A549 (cell line): ENCODE results near the gene NIT1. TPM values are rescaled to one million over a fixed set of nuclear protein-coding genes. Genes with fewer than 3 reads are reported as not detected.

Experiments
- ATAC-seq, 2 experiments: fragments of 200-7000 bp in 1 of 2; fragments of >200 bp in 1 of 2; cut with Nextera tagmentation in 1 of 2; cut with Tn5 transposase in 1 of 2; 3 replicates each; pipeline versions ENCODE4 v1.8.0 to v1.9.1; 2018 to 2020; ENCODE audit warnings: mild to moderate bottlenecking in 1 of 2, moderate library complexity in 1 of 2
- CTCF ChIA-PET: fragments of 300-600 bp; sonication (Branson Sonifier 250); formaldehyde crosslinking; extraction: SDS; loops from one replicate; lab custom pipeline; 2021; ENCODE audit warnings: antibody characterized with exemption, inconsistent platforms; lab: Yijun Ruan, JAX
- POLR2A ChIA-PET: fragments of 350-600 bp; formaldehyde crosslinking; extraction: SDS; loops from one replicate; lab custom pipeline; 2021; ENCODE audit warnings: antibody characterized with exemption, inconsistent platforms; lab: Yijun Ruan, JAX
- DNase-seq, 2 experiments: peaks; one replicate each; pipeline versions ENCODE4 v3.0.0 to v3.0.0-alpha.2; 2011 to 2016; ENCODE audit warnings: low read depth in 1 of 2, low spot score in 1 of 2
- FAIRE-seq: peaks from 2 replicates; lab custom pipeline; 2011; peaks lifted over from hg19 to GRCh38; lab: Jason Lieb, UNC
- H3K27ac ChIP-seq, 2 experiments: fragments of >200 bp; sonication (Bioruptor Twin); formaldehyde crosslinking; 3 replicates each; pipeline ENCODE4 v1.5.1; 2016 to 2017
- H3K4me1 ChIP-seq: fragments of >200 bp; sonication (Bioruptor Twin); formaldehyde crosslinking; 3 replicates; pipeline ENCODE4 v1.6.1; 2016
- H3K4me2 ChIP-seq: fragments of >200 bp; sonication (Bioruptor Twin); formaldehyde crosslinking; 3 replicates; pipeline ENCODE4 v1.6.1; 2016
- H3K4me3 ChIP-seq: fragments of >200 bp; sonication (Bioruptor Twin); formaldehyde crosslinking; 3 replicates; pipeline ENCODE4 v1.5.1; 2016
- H3K9me3 ChIP-seq: fragments of >200 bp; sonication (Bioruptor Twin); formaldehyde crosslinking; 3 replicates; pipeline ENCODE4 v1.6.1; 2016
- ATOH8 ChIP-seq: fragments of 250-450 bp; sonication (Bioruptor Pico); IDR thresholded peaks from 2 replicates; pipeline ENCODE4 v1.5.0; 2020; ENCODE audit warnings: low read depth, mild to moderate bottlenecking, moderate library complexity
- CBX2 ChIP-seq: fragments of 200-600 bp; sonication (generic); IDR thresholded peaks from 2 replicates; pipeline ENCODE4 v1.6.1; 2016; ENCODE audit warnings: low read depth, mild to moderate bottlenecking, borderline replicate concordance
- CBX8 ChIP-seq: fragments of 200-600 bp; sonication (generic); IDR thresholded peaks from 2 replicates; pipeline ENCODE4 v1.6.1; 2016
- CEBPB ChIP-seq, 2 experiments: fragments of >200 bp in 1 of 2; sonication (Bioruptor Twin) in 1 of 2; formaldehyde crosslinking in 1 of 2; IDR thresholded peaks; 2 replicates each; pipeline ENCODE4 v1.6.1; 2012 to 2016
- FOSB ChIP-seq: fragments of 250-450 bp; sonication (Bioruptor Pico); IDR thresholded peaks from 2 replicates; pipeline ENCODE4 v1.5.0; 2020; ENCODE audit warnings: mild to moderate bottlenecking, moderate library complexity
- FOSL2 ChIP-seq, 2 experiments: fragments of 450-650 bp in 1 of 2; fragments of >200 bp in 1 of 2; sonication (Bioruptor Twin) in 1 of 2; formaldehyde crosslinking; IDR thresholded peaks; 2 replicates each; pipeline versions ENCODE4 v1.5.0 to v1.6.1; 2016 to 2020; ENCODE audit warnings: mild to moderate bottlenecking in 1 of 2, moderate library complexity in 1 of 2
- GATA3 ChIP-seq: IDR thresholded peaks from 2 replicates; pipeline ENCODE4 v1.6.1; 2012; ENCODE audit warnings: borderline replicate concordance
- HOXB13 ChIP-seq: fragments of 250-450 bp; sonication (Bioruptor Pico); IDR thresholded peaks from 2 replicates; pipeline ENCODE4 v1.5.0; 2020; ENCODE audit warnings: low read depth, mild to moderate bottlenecking, moderate library complexity
- JUNB ChIP-seq: fragments of >200 bp; sonication (Bioruptor Twin); formaldehyde crosslinking; IDR thresholded peaks from 2 replicates; pipeline ENCODE4 v1.6.1; 2016
- KDM5A ChIP-seq: fragments of 200-600 bp; sonication (generic); IDR thresholded peaks from 2 replicates; pipeline ENCODE4 v1.6.1; 2016; ENCODE audit warnings: antibody characterized with exemption, mild to moderate bottlenecking
- MYC ChIP-seq: IDR thresholded peaks from 2 replicates; pipeline ENCODE4 v1.6.1; 2012; ENCODE audit warnings: mild to moderate bottlenecking, inconsistent platforms, low read length, improper control_type of control experiment, borderline replicate concordance
- NFE2L2 ChIP-seq: fragments of 150-350 bp; conservative IDR thresholded peaks from 2 replicates; pipeline ENCODE4 v1.6.1; 2014; ENCODE audit warnings: low read length
- NPAS2 ChIP-seq: fragments of 250-450 bp; sonication (Bioruptor Pico); IDR thresholded peaks from 2 replicates; pipeline ENCODE4 v1.8.0; 2022; ENCODE audit warnings: mild to moderate bottlenecking, moderate library complexity, borderline replicate concordance
- NR3C1 ChIP-seq: fragments of >200 bp; sonication (Bioruptor Twin); formaldehyde crosslinking; IDR thresholded peaks from 3 replicates; pipeline ENCODE4 v1.6.1; 2017
- POLR2A ChIP-seq: IDR thresholded peaks from 2 replicates; pipeline ENCODE4 v1.6.1; 2012; ENCODE audit warnings: mild to moderate bottlenecking, low read length
- POLR2AphosphoS2 ChIP-seq: conservative IDR thresholded peaks from 2 replicates; pipeline ENCODE4 v1.6.1; 2012; ENCODE audit warnings: low read length, improper control_type of control experiment, inconsistent platforms
- RAD21 ChIP-seq, 2 experiments: fragments of >200 bp in 1 of 2; sonication (Bioruptor Twin) in 1 of 2; formaldehyde crosslinking in 1 of 2; IDR thresholded peaks in 1 of 2; conservative IDR thresholded peaks in 1 of 2; 2 replicates in 1 of 2; 3 replicates in 1 of 2; pipeline ENCODE4 v1.6.1; 2012 to 2018; ENCODE audit warnings: inconsistent platforms in 1 of 2
- RARB ChIP-seq: fragments of 250-450 bp; sonication (Bioruptor Pico); IDR thresholded peaks from 2 replicates; pipeline ENCODE4 v1.8.0; 2021; ENCODE audit warnings: mild to moderate bottlenecking, moderate library complexity
- RNF2 ChIP-seq: fragments of 200-600 bp; sonication (generic); IDR thresholded peaks from 2 replicates; pipeline ENCODE4 v1.6.1; 2016; ENCODE audit warnings: low read depth, mild to moderate bottlenecking, antibody characterized with exemption, moderate library complexity, borderline replicate concordance
- SMC3 ChIP-seq: fragments of >200 bp; sonication (Bioruptor Twin); formaldehyde crosslinking; IDR thresholded peaks from 3 replicates; pipeline ENCODE4 v1.6.1; 2018; ENCODE audit warnings: inconsistent platforms
- TFCP2L1 ChIP-seq: fragments of 250-450 bp; sonication (Bioruptor Pico); IDR thresholded peaks from 2 replicates; pipeline ENCODE4 v1.5.0; 2021; ENCODE audit warnings: mild to moderate bottlenecking
- TP53 ChIP-seq: fragments of 250-450 bp; sonication (Bioruptor Pico); IDR thresholded peaks from 2 replicates; pipeline ENCODE4 v1.5.0; 2021; ENCODE audit warnings: mild to moderate bottlenecking, moderate library complexity
- ZC3H11A ChIP-seq: fragments of 450-650 bp; IDR thresholded peaks from 2 replicates; pipeline ENCODE4 v1.6.1; 2014; ENCODE audit warnings: antibody characterized with exemption, mild to moderate bottlenecking
- ZSCAN20 ChIP-seq: fragments of 250-450 bp; sonication (Bioruptor Pico); IDR thresholded peaks from 2 replicates; pipeline ENCODE4 v1.8.0; 2022; ENCODE audit warnings: mild to moderate bottlenecking, moderate library complexity
- WGBS: methylation state at CpG from one replicate; pipeline ENCODE4 v1.1.6; 2017; ENCODE audit errors: missing lambda C conversion rate; 5-methylcytosine and 5-hydroxymethylcytosine counted together
- polyA plus RNA-seq, 4 experiments: library from polyadenylated mRNA; depleted of rRNA in 3 of 4; stranded (reverse); fragments of >200 nt; fragmentation: RNase III in 1 of 4; extraction: RNeasy Plus Mini Kit Qiagen cat#74134 plus additional on column Dnase treatment in 1 of 4; gene quantifications; 2 replicates in 3 of 4; 3 replicates in 1 of 4; pipeline ENCODE4 v1.2.3, GENCODE V29; 2011 to 2017
- TF ChIP-seq, protein P1 (sequence below): fragments of 200-600 bp; sonication (generic); IDR thresholded peaks from 2 replicates; pipeline ENCODE4 v1.6.1; 2016; ENCODE audit warnings: antibody characterized with exemption, mild to moderate bottlenecking, moderate library complexity
- TF ChIP-seq, protein P2 (sequence below): fragments of 150-350 bp; IDR thresholded peaks from 2 replicates; pipeline ENCODE4 v1.6.1; 2014; ENCODE audit warnings: low read depth, mild to moderate bottlenecking, low read length

Gene NIT1
- polyA plus RNA-seq, 2 of the 4 experiments (the other 2 are of a cell fraction), result 29.9 to 44.5 TPM

GRCh38 chr1:161085165-161085564 lies 32.7 kb upstream of the NIT1 start:
- FAIRE-seq (no peak), DNase-seq (no peak), ATAC-seq (no peak)
- POLR2A ChIA-PET, result no interaction called here
- H3K4me2 ChIP-seq, result peak overlapping the region; percentile 69
- WGBS, result 62% methylated on average over 2 of the region's 2 CpGs
- H3K27ac ChIP-seq, result peak overlapping the region; percentile 88
- TF ChIP-seq TP53 (CRISPR knock-in tag) (no peak), CBX2 (no peak), ZC3H11A (no peak), HOXB13 (no peak), GATA3 (no peak), MYC (no peak), NR3C1 (no peak), TFCP2L1 (no peak), FOSL2 (IDR thresholded peaks at IDR 0.05) (no peak), FOSL2 (CRISPR knock-in tag; IDR thresholded peaks at IDR 0.05) (no peak), NFE2L2 (no peak), FOSB (CRISPR knock-in tag) (no peak), RNF2 (no peak), ZSCAN20 (no peak), NPAS2 (CRISPR knock-in tag) (no peak), CEBPB (IDR thresholded peaks at IDR 0.05) (no peak)
- TF ChIP-seq, protein P1, sequence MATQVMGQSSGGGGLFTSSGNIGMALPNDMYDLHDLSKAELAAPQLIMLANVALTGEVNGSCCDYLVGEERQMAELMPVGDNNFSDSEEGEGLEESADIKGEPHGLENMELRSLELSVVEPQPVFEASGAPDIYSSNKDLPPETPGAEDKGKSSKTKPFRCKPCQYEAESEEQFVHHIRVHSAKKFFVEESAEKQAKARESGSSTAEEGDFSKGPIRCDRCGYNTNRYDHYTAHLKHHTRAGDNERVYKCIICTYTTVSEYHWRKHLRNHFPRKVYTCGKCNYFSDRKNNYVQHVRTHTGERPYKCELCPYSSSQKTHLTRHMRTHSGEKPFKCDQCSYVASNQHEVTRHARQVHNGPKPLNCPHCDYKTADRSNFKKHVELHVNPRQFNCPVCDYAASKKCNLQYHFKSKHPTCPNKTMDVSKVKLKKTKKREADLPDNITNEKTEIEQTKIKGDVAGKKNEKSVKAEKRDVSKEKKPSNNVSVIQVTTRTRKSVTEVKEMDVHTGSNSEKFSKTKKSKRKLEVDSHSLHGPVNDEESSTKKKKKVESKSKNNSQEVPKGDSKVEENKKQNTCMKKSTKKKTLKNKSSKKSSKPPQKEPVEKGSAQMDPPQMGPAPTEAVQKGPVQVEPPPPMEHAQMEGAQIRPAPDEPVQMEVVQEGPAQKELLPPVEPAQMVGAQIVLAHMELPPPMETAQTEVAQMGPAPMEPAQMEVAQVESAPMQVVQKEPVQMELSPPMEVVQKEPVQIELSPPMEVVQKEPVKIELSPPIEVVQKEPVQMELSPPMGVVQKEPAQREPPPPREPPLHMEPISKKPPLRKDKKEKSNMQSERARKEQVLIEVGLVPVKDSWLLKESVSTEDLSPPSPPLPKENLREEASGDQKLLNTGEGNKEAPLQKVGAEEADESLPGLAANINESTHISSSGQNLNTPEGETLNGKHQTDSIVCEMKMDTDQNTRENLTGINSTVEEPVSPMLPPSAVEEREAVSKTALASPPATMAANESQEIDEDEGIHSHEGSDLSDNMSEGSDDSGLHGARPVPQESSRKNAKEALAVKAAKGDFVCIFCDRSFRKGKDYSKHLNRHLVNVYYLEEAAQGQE, result no peak
- no peaks in the 10 kb centered on the region for H3K9me3 ChIP-seq
- CTCF ChIA-PET, result interaction anchor here (0.6 to 12.7 kb wide), 9 partner anchors 12 to 92 kb away, joined by 3 to 167 read pairs (median 4); partner anchors contain the start of genes ARHGAP30 and KLHDC9
- no peak overlapping the region for H3K4me3 ChIP-seq
- H3K4me1 ChIP-seq, result peaks cover 66% of the 10 kb centered on the region

GRCh38 chr1:161086457-161086856 lies 31.4 kb upstream of the NIT1 start:
- no peak overlapping the region for H3K4me2 ChIP-seq
- H3K4me1 ChIP-seq, result peaks cover 61% of the 10 kb centered on the region
- H3K27ac ChIP-seq, result peak overlapping the region; percentile 88; a peak in 5 of 6 replicates
- DNase-seq, result no peak
- TF ChIP-seq CBX8 (no peak), RARB (CRISPR knock-in tag) (no peak), NFE2L2 (no peak), POLR2AphosphoS2 (no peak), SMC3 (no peak), KDM5A (no peak), RAD21 (conservative IDR thresholded peaks at IDR 0.05 in 1 of 2, IDR thresholded peaks at IDR 0.05 in 1 of 2) (no peak), JUNB (no peak), ATOH8 (CRISPR knock-in tag) (no peak), TP53 (CRISPR knock-in tag) (no peak), NR3C1 (no peak), POLR2A (no peak)
- TF ChIP-seq, protein P2, sequence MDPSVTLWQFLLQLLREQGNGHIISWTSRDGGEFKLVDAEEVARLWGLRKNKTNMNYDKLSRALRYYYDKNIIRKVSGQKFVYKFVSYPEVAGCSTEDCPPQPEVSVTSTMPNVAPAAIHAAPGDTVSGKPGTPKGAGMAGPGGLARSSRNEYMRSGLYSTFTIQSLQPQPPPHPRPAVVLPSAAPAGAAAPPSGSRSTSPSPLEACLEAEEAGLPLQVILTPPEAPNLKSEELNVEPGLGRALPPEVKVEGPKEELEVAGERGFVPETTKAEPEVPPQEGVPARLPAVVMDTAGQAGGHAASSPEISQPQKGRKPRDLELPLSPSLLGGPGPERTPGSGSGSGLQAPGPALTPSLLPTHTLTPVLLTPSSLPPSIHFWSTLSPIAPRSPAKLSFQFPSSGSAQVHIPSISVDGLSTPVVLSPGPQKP, result no peak
- TF ChIP-seq, all 56 proteins: peak for 0
- Histone ChIP-seq H3K4me3 (no peak overlapping the region), H3K9me3 (no peaks in the 10 kb centered on the region)
- 54% methylated on average over 3 of the region's 4 CpGs for WGBS
- no peak for FAIRE-seq
- CTCF ChIA-PET, result interaction anchor here (0.9 to 12.7 kb wide), 7 partner anchors 11 to 93 kb away, joined by 3 to 167 read pairs (median 4); partner anchors contain the start of genes ARHGAP30 and KLHDC9
- POLR2A ChIA-PET, result no interaction called here
- ATAC-seq, result no peak
